Activated B cell treated with CpG ODN at 0.5 μM for 24 hours (primary cell): ENCODE measurements around the gene KAT2B. TPM values are rescaled to one million over a fixed set of nuclear protein-coding genes. Genes with fewer than 3 reads are reported as not detected.
"Not testable (repeated sequence)": the region's sequence is repeated elsewhere in the genome, so short reads cannot be mapped to it uniquely, and the experiment has no call there.

ENCODE experiments used
- ATAC-seq: fragments of 200-7000 bp; cut with Tn5 transposase; one replicate; pipeline ENCODE4 v1.10.0; 2021; ENCODE audit warnings: low read depth, mild to moderate bottlenecking, moderate library complexity
- CTCF ChIA-PET: fragments of 350-600 bp; sonication (Branson Sonifier 250); formaldehyde crosslinking; loops from one replicate; lab custom pipeline; 2021; ENCODE audit warnings: antibody characterized with exemption; lab: Charles Lee
- POLR2A ChIA-PET: fragments of 350-600 bp; sonication (Branson Sonifier 250); formaldehyde crosslinking; loops from one replicate; lab custom pipeline; 2021; ENCODE audit warnings: antibody characterized with exemption; lab: Charles Lee
- DNase-seq: peaks from one replicate; pipeline ENCODE4 v3.0.0; 2022
- H3K27ac Mint-ChIP-seq: one replicate; pipeline ENCODE4 v1.8.0; 2020; ENCODE audit warnings: mixed read lengths
- H3K27me3 Mint-ChIP-seq: one replicate; pipeline ENCODE4 v1.8.0; 2021; ENCODE audit warnings: mixed read lengths
- H3K36me3 Mint-ChIP-seq: one replicate; pipeline ENCODE4 v1.8.0; 2021; ENCODE audit warnings: low read depth, mixed read lengths
- H3K4me1 Mint-ChIP-seq: one replicate; pipeline ENCODE4 v1.8.0; 2021; ENCODE audit warnings: mixed read lengths
- H3K4me3 Mint-ChIP-seq: one replicate; pipeline ENCODE4 v1.8.0; 2020; ENCODE audit warnings: mild to moderate bottlenecking, mixed read lengths
- H3K9me3 Mint-ChIP-seq: one replicate; pipeline ENCODE4 v1.8.0; 2020; ENCODE audit warnings: mixed read lengths
- intact Hi-C: fragments of 100-400 bp; cut with micrococcal nuclease; formaldehyde crosslinking; loops from one replicate; pipeline ENCODE4 v1.15.1; 2024
- total RNA-seq: library from RNA; stranded (reverse); gene quantifications from 2 replicates; pipeline ENCODE4 v1.2.3, GENCODE V29; 2022
- TF ChIP-seq, protein P1 (sequence below): fragments of 200-600 bp; IDR thresholded peaks from one replicate; pipeline ENCODE4 v1.8.0; 2022; ENCODE audit warnings: antibody characterized with exemption, mild to moderate bottlenecking

The KAT2B gene
- total RNA-seq, 1 donor from 2014 or later: 35.9 TPM

DNA sequence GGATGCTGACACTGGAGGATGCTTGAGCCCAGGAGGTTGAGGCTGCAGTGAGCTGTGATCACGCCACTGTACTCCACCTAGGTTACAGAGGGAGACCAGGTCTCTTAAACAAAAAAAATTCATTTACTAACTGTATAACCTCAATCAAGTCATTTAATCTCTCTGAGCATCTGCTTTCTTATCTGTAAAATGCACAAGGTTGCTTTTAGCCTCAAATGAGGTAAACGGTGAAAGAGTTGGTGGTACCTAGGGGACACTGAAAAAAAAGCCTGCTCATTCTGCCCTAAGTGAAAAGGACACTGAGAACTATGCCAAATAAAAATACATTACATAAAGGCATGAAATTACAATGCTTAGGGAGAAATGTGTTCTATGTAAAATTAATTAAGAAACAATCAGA is 31.6 kb upstream of the KAT2B start:
- no peaks in the 10 kb centered on the region for H3K36me3 Mint-ChIP-seq
- no peaks in the 10 kb centered on the region for H3K27me3 Mint-ChIP-seq
- no peak overlapping the region for H3K4me3 Mint-ChIP-seq
- TF ChIP-seq, protein P1, sequence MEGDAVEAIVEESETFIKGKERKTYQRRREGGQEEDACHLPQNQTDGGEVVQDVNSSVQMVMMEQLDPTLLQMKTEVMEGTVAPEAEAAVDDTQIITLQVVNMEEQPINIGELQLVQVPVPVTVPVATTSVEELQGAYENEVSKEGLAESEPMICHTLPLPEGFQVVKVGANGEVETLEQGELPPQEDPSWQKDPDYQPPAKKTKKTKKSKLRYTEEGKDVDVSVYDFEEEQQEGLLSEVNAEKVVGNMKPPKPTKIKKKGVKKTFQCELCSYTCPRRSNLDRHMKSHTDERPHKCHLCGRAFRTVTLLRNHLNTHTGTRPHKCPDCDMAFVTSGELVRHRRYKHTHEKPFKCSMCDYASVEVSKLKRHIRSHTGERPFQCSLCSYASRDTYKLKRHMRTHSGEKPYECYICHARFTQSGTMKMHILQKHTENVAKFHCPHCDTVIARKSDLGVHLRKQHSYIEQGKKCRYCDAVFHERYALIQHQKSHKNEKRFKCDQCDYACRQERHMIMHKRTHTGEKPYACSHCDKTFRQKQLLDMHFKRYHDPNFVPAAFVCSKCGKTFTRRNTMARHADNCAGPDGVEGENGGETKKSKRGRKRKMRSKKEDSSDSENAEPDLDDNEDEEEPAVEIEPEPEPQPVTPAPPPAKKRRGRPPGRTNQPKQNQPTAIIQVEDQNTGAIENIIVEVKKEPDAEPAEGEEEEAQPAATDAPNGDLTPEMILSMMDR: no peak
- H3K9me3 Mint-ChIP-seq: no peaks in the 10 kb centered on the region
- H3K4me1 Mint-ChIP-seq: no peaks in the 10 kb centered on the region
- intact Hi-C loops: no loop called here
- ChIA-PET POLR2A (no interaction called here), CTCF (no interaction called here)
- ATAC-seq: no peak
- DNase-seq: no peak
- H3K27ac Mint-ChIP-seq: no peak overlapping the region

- Mint-ChIP-seq H3K27ac (no peak within 1 kb of the TSS), H3K27me3 (no peaks in the 10 kb centered on the region), H3K9me3 (no peaks in the 10 kb centered on the region), H3K4me3 (no peak within 1 kb of the TSS), H3K36me3 (no peaks in the 10 kb centered on the region), H3K4me1 (no peaks in the 10 kb centered on the region)
- no peak for DNase-seq
- ChIA-PET CTCF (no interaction called here), POLR2A (no interaction called here)
- TF ChIP-seq, protein P1: no peak
- no peak for ATAC-seq
- intact Hi-C loops: no loop called here
Observed at GRCh38 chr3:20012164-20012563, 28.1 kb upstream of the KAT2B start, which contains the start of gene PP2D1. PP2D1 (minus strand) TSS chr3:20012264; CDS start chr3:20012072, 192 bp downstream.

DNA sequence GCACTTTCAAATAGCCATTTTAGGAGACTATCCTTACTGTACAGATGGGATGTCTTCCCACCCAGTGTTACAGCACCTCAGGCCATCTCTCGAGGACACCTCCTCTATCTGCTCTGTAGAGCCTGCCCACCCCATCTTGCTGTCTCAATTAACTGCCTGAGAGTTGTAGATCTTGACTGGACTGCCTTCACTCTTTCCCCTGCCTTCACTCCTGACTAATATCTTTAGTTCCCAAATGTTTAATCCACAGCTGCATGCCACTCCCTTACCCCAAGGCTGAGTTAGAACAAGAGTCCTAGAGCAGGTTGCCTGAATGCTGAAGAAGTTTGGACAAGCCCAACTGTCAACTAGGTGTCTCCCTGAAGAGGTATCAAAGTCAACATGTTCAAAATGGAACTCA is 26.9 kb upstream of the KAT2B start:
- no peaks in the 10 kb centered on the region for H3K27me3 Mint-ChIP-seq
- no peaks in the 10 kb centered on the region for H3K9me3 Mint-ChIP-seq
- TF ChIP-seq, protein P1: no peak
- CTCF ChIA-PET: no interaction called here
- no peaks in the 10 kb centered on the region for H3K4me1 Mint-ChIP-seq
- DNase-seq (no peak), ATAC-seq (no peak)
- intact Hi-C loops: no loop called here
- POLR2A ChIA-PET: interaction anchor here (0.6 kb wide), 1 partner anchor 172 kb away, joined by 3 read pairs; no protein-coding TSS in a partner anchor
- H3K27ac Mint-ChIP-seq: no peak overlapping the region
- H3K4me3 Mint-ChIP-seq: no peak overlapping the region
- no peaks in the 10 kb centered on the region for H3K36me3 Mint-ChIP-seq

- TF ChIP-seq, protein P1: no peak
- Mint-ChIP-seq H3K27me3 (no peaks in the 10 kb centered on the region), H3K36me3 (no peaks in the 10 kb centered on the region), H3K27ac (no peak overlapping the region), H3K9me3 (no peaks in the 10 kb centered on the region), H3K4me3 (no peak overlapping the region), H3K4me1 (no peaks in the 10 kb centered on the region)
- no peak for DNase-seq
- intact Hi-C loops: no loop called here
- CTCF ChIA-PET: no interaction called here
- POLR2A ChIA-PET: no interaction called here
- no peak for ATAC-seq
Observed at GRCh38 chr3:20015525-20015924, 24.7 kb upstream of the KAT2B start.

GRCh38 chr3:20016076-20016475 is 24.2 kb upstream of the KAT2B start:
- DNase-seq, H3K36me3 Mint-ChIP-seq, POLR2A ChIA-PET, H3K27me3 Mint-ChIP-seq, H3K27ac Mint-ChIP-seq, intact Hi-C loops, H3K9me3 Mint-ChIP-seq, CTCF ChIA-PET, H3K4me1 Mint-ChIP-seq, H3K4me3 Mint-ChIP-seq, ATAC-seq: not testable (repeated sequence)
